UCSD-AML1 (cell line): Measurements from ENCODE around the gene ZFYVE9.
"Not testable (repeated sequence)": the region's sequence is repeated elsewhere in the genome, so short reads cannot be mapped to it uniquely, and the experiment has no call there.

ENCODE experiments used
- DNase-seq: peaks from one replicate; lab custom pipeline; 2025; ENCODE audit not compliant: unreplicated experiment; lab: John Stamatoyannopoulos, UW

Gene ZFYVE9

DNA sequence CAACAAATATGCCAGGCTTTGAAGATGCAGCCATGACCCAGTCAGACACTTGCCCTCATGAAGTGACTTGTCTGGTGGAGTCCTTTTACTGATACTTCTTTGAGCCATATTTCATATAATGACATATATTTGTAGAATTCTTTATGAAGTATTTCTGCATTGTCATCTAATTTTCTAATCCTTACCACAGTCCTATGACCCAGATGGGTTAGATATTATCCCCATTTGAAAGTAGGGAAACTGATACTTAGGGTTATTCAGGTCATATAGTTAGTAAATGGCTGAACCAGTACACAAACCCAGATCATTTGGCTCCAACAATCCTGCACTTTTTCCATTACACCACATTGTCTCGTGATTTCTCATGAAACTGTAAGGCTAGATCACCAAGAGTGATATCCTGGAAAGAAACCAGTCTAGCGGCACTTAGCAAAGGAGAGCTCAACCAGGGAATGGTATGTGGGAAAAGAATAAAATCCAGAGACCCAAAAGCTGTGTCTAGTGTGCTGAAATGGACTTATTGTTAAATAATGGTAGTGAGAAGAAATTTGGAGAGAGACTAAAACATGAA is 49.6 kb downstream of the ZFYVE9 start:
- DNase-seq: no peak

DNA sequence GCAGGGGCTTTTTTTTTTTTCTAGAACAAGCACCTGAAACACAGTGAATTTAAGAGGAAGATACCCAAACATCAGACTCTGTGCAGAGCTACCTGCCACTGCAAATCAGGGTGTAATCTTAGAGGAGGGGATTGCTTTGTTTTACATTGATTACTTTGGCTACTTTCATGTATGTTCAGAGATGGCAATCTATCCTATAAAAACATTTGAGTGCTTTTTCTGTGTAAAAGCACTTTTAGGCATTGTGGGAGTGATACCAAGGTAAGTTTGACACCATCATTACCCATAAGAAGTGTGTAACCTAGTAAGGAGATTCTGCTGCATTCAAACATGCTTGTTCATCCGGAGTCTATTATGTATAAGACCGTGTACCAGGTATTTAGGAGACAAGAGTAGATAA is 50.1 kb downstream of the ZFYVE9 start:
- no peak for DNase-seq

DNA sequence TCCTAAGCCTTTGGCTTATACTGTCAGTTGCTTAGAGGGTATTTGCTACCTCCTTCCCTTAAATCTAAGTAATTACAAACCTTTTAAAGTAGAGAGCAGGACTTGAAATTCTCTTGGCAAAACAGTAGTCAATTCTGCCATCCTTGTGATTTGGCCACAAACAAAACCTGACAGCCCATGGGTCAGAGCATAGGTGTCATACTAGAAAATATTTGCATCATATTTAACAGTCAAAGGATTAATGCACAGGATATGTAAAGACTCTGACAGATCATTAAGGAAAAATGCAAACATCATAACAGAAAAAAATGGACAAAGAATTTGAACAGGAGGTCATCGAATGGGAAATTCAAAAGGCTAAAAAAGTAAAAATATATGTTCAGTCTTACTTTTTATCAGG is 50.5 kb downstream of the ZFYVE9 start:
- no peak for DNase-seq

DNA sequence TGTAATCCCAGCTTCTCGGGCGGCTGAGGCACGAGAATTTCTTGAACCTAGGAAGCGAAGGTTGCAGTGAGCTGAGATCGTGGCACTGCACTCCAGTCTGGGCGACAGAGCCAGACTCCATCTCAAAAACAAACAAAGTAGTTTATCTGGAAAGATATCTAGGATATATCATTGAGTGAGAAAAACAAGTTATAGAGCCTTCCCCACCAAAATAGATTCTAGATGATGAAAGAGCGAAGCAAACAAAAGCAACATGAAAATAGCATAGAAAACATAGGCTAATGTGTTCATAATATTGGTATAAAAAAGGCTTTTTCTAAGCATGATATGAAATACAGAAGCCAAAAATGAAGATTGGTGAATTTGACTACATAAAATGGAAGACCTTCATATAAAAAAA is 52.1 kb downstream of the ZFYVE9 start:
- DNase-seq: no peak

DNA sequence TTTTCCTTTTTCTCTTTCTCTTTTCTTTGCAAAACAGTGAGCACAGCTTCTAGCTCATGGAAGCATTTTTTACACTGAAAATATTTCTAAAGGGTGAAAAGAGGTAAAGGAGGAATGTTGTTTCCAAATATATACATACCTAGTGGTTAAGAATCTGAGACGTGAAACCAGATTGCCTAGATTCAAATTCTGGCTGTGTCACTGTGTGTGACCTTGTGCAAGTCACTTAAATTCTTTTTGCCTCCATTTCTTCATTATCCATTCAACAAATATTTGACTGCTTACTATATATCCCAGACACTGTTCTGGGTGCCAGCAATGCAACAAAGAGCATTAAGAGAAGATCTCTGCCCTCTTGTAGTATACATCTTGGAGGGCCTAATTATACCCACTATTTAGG is 53.3 kb downstream of the ZFYVE9 start:
- no peak for DNase-seq

GRCh38 chr1:52203935-52204625 is 62.2 kb downstream of the ZFYVE9 start:
- no peak for DNase-seq

DNA sequence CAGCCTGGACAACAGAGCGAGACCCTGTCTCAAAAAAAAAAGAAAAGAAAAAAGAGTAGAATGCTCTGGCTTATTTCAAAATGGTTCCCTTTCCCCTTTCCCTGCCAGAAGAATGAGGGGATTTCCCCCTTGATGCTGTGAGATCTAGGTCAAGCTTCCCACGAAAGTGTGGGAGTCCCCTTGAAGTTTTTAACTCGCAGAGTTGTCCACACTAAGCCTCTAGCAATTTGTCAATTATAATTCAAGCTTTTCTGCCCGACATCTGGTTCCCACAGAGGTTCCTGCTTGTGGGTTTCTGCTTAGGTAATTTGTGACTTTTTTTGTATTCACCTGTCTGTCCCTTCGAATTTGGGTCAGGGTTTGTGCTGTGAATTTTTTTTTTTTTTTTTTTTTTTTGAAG is 62.8 kb downstream of the ZFYVE9 start:
- no peak for DNase-seq

GRCh38 chr1:52206686-52207085 is 64.8 kb downstream of the ZFYVE9 start:
- DNase-seq: not testable (repeated sequence)

DNA sequence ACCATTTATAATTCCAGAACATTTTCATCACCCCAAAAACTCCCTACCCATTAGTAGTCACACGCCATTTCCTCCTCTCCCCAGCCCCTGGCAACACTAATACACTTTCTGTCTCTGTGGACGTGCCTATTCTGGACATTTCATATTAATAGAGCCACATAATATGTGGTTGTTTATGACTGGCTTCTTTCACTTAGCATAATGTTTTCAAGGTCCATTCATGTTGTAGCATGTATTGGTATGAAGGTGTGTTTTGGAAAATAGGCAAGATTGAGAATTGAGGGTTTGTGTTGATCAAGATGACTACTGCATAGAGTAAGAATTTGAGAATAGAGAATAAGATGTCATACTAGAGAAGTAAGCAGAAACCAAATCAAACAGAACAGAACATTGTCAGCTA is 67.5 kb downstream of the ZFYVE9 start:
- DNase-seq: no peak

GRCh38 chr1:52210044-52210443 is 68.2 kb downstream of the ZFYVE9 start:
- no peak for DNase-seq

DNA sequence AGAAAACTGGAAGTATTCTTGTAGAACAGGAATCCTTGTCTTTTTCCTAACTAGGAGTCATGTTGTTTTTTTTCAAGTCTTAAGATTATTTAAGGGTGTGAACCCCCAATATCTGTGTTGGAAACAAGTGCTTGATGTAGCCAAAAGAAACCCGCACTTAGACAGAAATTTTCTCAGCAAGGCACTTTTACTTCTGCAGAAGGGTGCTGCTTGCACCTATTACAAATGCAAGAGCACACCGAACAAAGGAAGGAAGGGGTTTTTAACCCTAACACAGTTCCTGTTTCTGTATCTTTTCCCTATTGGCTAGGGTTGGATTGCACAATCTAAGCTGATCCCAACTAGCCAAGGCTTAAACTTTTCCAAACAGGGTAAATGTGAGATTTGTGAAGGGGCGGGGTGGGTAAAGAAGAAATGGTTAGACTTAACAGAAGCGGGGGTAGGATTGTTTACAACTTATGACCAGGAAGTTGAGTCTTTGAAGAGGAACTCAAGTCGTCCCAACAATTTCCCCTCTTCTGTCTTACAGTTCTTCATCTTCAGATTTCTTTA is 75.1 kb downstream of the ZFYVE9 start:
- no peak for DNase-seq

DNA sequence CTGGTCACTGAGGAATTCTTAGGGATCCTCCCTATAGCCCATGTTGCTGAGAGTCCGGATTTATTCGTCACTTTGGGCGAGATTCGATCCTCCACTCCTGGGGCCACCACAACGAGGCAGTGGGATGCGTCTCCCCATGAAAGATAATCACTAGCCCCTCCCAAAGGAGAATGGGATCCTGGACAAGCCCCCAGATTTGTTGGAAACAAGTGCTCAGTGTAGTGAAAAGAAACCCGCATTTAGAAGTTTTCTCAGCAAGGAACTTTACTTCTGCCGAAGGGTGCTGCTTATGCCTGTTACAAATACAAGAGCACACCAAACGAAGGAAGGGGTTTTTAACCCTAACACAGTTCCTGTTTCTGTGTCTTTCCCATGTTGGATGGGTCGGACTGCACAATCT is 83.3 kb downstream of the ZFYVE9 start:
- no peak for DNase-seq

- DNase-seq: no peak
Measured at GRCh38 chr1:52229494-52229893, 87.6 kb downstream of the ZFYVE9 start.

DNA sequence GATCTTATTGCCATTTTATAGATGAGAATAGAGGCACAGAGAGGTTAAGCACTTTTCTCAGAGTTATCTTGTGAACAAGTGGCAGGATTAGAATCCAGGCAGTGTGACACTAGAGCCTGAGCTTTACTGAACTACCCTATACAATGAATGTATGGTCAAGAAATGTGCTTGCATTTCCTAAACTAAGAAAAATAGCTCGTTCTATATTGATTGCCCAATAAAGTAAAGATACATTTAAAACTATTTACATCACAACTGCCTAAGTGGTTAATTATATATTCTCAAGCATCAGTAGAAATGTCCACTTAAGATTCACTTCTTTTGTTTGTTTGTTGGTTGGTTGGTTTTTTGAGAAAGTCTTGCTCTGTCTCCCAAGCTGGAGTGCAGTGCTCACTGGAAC is 91.6 kb downstream of the ZFYVE9 start:
- no peak for DNase-seq

DNA sequence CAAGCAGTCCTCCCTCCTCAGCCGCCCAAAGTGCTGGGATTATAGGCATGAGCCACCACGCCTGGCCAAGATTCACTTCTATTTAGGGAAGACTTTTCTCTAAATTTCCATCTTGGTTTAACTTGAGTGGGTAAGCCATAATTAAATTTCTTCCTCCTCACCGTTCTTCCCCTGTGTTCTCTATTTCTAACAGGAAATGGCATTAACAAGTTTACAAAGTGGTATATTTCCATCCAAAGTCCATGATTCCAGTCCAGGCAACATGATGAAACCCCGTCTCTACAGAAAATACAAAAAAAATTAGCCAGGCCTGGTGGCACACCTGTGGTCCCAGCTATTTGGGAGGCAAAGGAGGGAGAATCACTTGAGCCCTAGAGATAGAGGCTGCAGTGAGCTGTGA is 92.1 kb downstream of the ZFYVE9 start:
- no peak for DNase-seq

- no peak for DNase-seq
Measured at GRCh38 chr1:52234708-52235107, 92.8 kb downstream of the ZFYVE9 start.

DNA sequence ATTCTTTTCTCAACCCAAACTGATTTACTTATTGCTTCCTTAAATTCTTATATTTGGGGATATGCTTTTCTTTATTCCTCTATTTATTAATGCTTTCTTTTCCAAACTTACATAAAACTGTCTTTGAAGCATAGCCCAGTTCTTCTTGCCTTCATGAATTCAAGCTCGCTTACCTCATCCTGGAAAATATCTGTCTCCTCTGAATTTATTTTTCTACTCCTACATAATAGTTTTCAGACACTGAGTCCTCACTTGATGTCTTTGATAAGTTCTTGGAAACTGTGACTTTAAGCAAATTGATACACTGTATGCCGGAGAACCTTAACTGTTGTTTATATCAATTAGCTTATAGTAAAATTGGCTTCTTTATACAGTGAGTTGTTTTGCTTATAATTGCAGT is 93.8 kb downstream of the ZFYVE9 start:
- no peak for DNase-seq

GRCh38 chr1:52237430-52237829 is 95.5 kb downstream of the ZFYVE9 start:
- no peak for DNase-seq

- no peak for DNase-seq
Measured at GRCh38 chr1:52238474-52238873, 96.6 kb downstream of the ZFYVE9 start.

DNA sequence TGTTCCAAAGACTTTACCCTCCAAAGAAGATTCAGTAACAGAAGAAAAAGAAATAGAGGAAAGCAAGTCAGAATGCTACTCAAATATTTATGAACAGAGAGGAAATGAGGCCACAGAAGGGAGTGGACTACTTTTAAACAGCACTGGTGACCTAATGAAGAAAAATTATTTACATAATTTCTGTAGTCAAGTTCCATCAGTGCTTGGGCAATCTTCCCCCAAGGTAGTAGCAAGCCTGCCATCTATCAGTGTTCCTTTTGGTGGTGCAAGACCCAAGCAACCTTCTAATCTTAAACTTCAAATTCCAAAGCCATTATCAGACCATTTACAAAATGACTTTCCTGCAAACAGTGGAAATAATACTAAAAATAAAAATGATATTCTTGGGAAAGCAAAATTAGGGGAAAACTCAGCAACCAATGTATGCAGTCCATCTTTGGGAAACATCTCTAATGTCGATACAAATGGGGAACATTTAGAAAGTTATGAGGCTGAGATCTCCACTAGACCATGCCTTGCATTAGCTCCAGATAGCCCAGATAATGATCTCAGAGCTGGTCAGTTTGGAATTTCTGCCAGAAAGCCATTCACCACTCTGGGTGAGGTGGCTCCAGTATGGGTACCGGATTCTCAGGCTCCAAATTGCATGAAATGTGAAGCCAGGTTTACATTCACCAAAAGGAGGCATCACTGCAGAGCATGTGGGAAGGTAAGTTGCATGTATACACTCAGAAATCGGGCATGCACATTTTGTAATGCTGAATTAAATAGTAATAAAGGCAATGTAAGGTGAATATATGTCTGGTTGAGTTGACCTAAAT is 97.2 kb downstream of the ZFYVE9 start:
- DNase-seq: no peak

GRCh38 chr1:52239708-52240001 is 97.8 kb downstream of the ZFYVE9 start:
- no peak for DNase-seq

- DNase-seq: no peak
Measured at GRCh38 chr1:52240592-52241210, 98.8 kb downstream of the ZFYVE9 start.
